GM12878 (cell line): Measurements from ENCODE around the gene MRPS5. TPM values are rescaled to one million over a fixed set of nuclear protein-coding genes. Genes with fewer than 3 reads are reported as not detected.

Source experiments
- ATAC-seq: fragments of 200-7000 bp; cut with Tn5 transposase; 3 replicates; pipeline ENCODE4 v1.9.1; 2020; ENCODE audit warnings: mild to moderate bottlenecking, moderate library complexity
- BruUV-seq: library from RNA; stranded (reverse); fragments of 400-500 nt; replicated peaks from 2 replicates; lab custom pipeline; 2021; lab: Mats Ljungman, UMichigan
- CTCF ChIA-PET: fragments of 300-600 bp; sonication (Branson Sonifier 250); formaldehyde crosslinking; extraction: SDS; loops from one replicate; lab custom pipeline; 2021; ENCODE audit warnings: inconsistent platforms; lab: Yijun Ruan, JAX
- POLR2A ChIA-PET: fragments of 350-600 bp; formaldehyde crosslinking; extraction: SDS; loops from one replicate; lab custom pipeline; 2021; ENCODE audit warnings: inconsistent platforms; lab: Charles Lee
- RAD21 ChIA-PET: fragments of 300-600 bp; sonication (Branson Sonifier 250); formaldehyde crosslinking; loops from one replicate; lab custom pipeline; 2023; ENCODE audit warnings: antibody characterized with exemption; ENCODE audit not compliant: unreplicated experiment; lab: Charles Lee
- SMC1A ChIA-PET: fragments of 300-600 bp; sonication (Branson Sonifier 250); formaldehyde crosslinking; loops from one replicate; lab custom pipeline; 2023; ENCODE audit not compliant: unreplicated experiment, uncharacterized antibody; lab: Charles Lee
- DNase-seq: peaks from one replicate; pipeline ENCODE4 v3.0.0-alpha.2; 2011; ENCODE audit warnings: low read depth, low spot score
- FAIRE-seq: peaks from 3 replicates; lab custom pipeline; 2011; peaks lifted over from hg19 to GRCh38; lab: Jason Lieb, UNC
- H2AFZ ChIP-seq: 2 replicates; pipeline ENCODE4 v1.6.0; 2011; ENCODE audit warnings: low read depth, low read length, control low read depth; ENCODE audit not compliant: control insufficient read depth
- H3K27ac ChIP-seq: 2 replicates; pipeline ENCODE4 v1.5.1; 2011; ENCODE audit warnings: control low read depth; ENCODE audit not compliant: control insufficient read depth, insufficient read depth
- H3K27me3 ChIP-seq, 2 experiments: replicated peaks in 1 of 2; 2 replicates each; pipeline versions ENCODE4 v1.6.0 to v1.6.1; 2011; ENCODE audit warnings: low read length in 1 of 2; ENCODE audit not compliant: control insufficient read depth in 2 of 2, insufficient read depth in 2 of 2
- H3K36me3 ChIP-seq, 2 experiments: 2 replicates each; pipeline ENCODE4 v1.5.1; 2011; ENCODE audit warnings: low read length in 1 of 2; ENCODE audit not compliant: control insufficient read depth in 2 of 2, insufficient read depth in 2 of 2
- H3K4me1 ChIP-seq: 2 replicates; pipeline ENCODE4 v1.6.1; 2011; ENCODE audit warnings: mild to moderate bottlenecking, low read length, moderate library complexity, mixed read lengths; ENCODE audit not compliant: control insufficient read depth, insufficient read depth
- H3K4me2 ChIP-seq: 2 replicates; pipeline ENCODE4 v1.6.0; 2011; ENCODE audit warnings: control low read depth; ENCODE audit not compliant: control insufficient read depth, insufficient read depth
- H3K4me3 ChIP-seq: fragments of 200-600 bp; sonication (generic); 2 replicates; pipeline ENCODE4 v1.5.1; 2016
- H3K79me2 ChIP-seq: 2 replicates; pipeline ENCODE4 v1.6.0; 2011; ENCODE audit warnings: low read length; ENCODE audit not compliant: control insufficient read depth, insufficient read depth
- H3K9ac ChIP-seq: 2 replicates; pipeline ENCODE4 v1.8.0; 2011; ENCODE audit warnings: low read length, control low read depth, mixed read lengths; ENCODE audit not compliant: control insufficient read depth, insufficient read depth
- H3K9me3 ChIP-seq: replicated peaks from 3 replicates; pipeline ENCODE4 v1.5.1; 2011; ENCODE audit warnings: mild to moderate bottlenecking, low read length; ENCODE audit not compliant: control insufficient read depth, insufficient read depth
- H4K20me1 ChIP-seq: 2 replicates; pipeline ENCODE4 v1.6.0; 2011; ENCODE audit not compliant: control insufficient read depth, insufficient read depth
- ASH2L ChIP-seq: fragments of 300-600, 200-600 bp; sonication (generic); IDR thresholded peaks from 2 replicates; pipeline ENCODE4 v1.6.1; 2017; ENCODE audit warnings: low read depth, mild to moderate bottlenecking, borderline replicate concordance
- ATF7 ChIP-seq: fragments of 450-650 bp; IDR thresholded peaks from 2 replicates; pipeline ENCODE4 v1.6.1; 2016; ENCODE audit warnings: low read depth, mild to moderate bottlenecking
- CHD1 ChIP-seq: IDR thresholded peaks from 2 replicates; pipeline ENCODE4 v1.6.1; 2012; ENCODE audit warnings: low read depth, low read length, improper control_type of control experiment
- CHD4 ChIP-seq: fragments of 200-600 bp; sonication (generic); IDR thresholded peaks from 2 replicates; pipeline ENCODE4 v1.6.1; 2016; ENCODE audit warnings: mild to moderate bottlenecking
- CREB1 ChIP-seq: IDR thresholded peaks from 2 replicates; pipeline ENCODE4 v1.6.1; 2012; ENCODE audit warnings: low read depth, mild to moderate bottlenecking, inconsistent platforms
- DPF2 ChIP-seq: fragments of 450-650 bp; IDR thresholded peaks from 2 replicates; pipeline ENCODE4 v1.6.1; 2017; ENCODE audit warnings: mild to moderate bottlenecking
- IKZF2 ChIP-seq, 2 experiments: fragments of 450-650 bp; IDR thresholded peaks; 2 replicates each; pipeline ENCODE4 v1.6.1; 2017; ENCODE audit warnings: mild to moderate bottlenecking in 2 of 2, moderate library complexity in 2 of 2
- JUNB ChIP-seq: IDR thresholded peaks from 2 replicates; pipeline ENCODE4 v1.6.1; 2016; ENCODE audit warnings: antibody characterized with exemption, mild to moderate bottlenecking
- MEF2B ChIP-seq: fragments of 450-650 bp; IDR thresholded peaks from 2 replicates; pipeline ENCODE4 v1.6.1; 2018; ENCODE audit warnings: mild to moderate bottlenecking, moderate library complexity; ENCODE audit not compliant: partially characterized antibody, poor library complexity, severe bottlenecking
- MXI1 ChIP-seq: fragments of 150-350 bp; IDR thresholded peaks from 2 replicates; pipeline ENCODE4 v1.6.1; 2011; ENCODE audit warnings: low read depth, mild to moderate bottlenecking, inconsistent platforms, low read length, improper control_type of control experiment
- NRF1 ChIP-seq: conservative IDR thresholded peaks from 2 replicates; pipeline ENCODE4 v1.6.1; 2011; ENCODE audit warnings: mild to moderate bottlenecking, low read depth, low read length, improper control_type of control experiment
- RBBP5 ChIP-seq: fragments of 200-600 bp; sonication (generic); conservative IDR thresholded peaks from 2 replicates; pipeline ENCODE4 v1.6.1; 2016
- SREBF2 ChIP-seq: IDR thresholded peaks from 2 replicates; pipeline ENCODE4 v1.6.1; 2012; ENCODE audit warnings: mild to moderate bottlenecking, low read length
- STAT1 ChIP-seq: fragments of 450-650 bp; conservative IDR thresholded peaks from 2 replicates; pipeline ENCODE4 v1.6.1; 2014; ENCODE audit warnings: antibody characterized with exemption, mild to moderate bottlenecking
- TCF3 ChIP-seq: IDR thresholded peaks from 2 replicates; pipeline ENCODE4 v1.6.1; 2012; ENCODE audit warnings: low read depth, mild to moderate bottlenecking, low read length, borderline replicate concordance; ENCODE audit not compliant: insufficient read depth
- USF1 ChIP-seq: IDR thresholded peaks from 2 replicates; pipeline ENCODE4 v1.6.1; 2011; ENCODE audit warnings: borderline replicate concordance, low read depth, mild to moderate bottlenecking, moderate library complexity, mixed read lengths, low read length; ENCODE audit not compliant: insufficient read depth; ENCODE audit errors: extremely low read length
- YY1 ChIP-seq: IDR thresholded peaks from 2 replicates; pipeline ENCODE4 v1.6.1; 2011; ENCODE audit warnings: low read depth, mild to moderate bottlenecking, low read length
- ZSCAN29 ChIP-seq: fragments of 450-650 bp; IDR thresholded peaks from 2 replicates; pipeline ENCODE4 v1.6.1; 2017; ENCODE audit warnings: mild to moderate bottlenecking, moderate library complexity
- WGBS: methylation state at CpG from one replicate; pipeline ENCODE4 v1.1.6; 2016; ENCODE audit warnings: low lambda C conversion rate; ENCODE audit not compliant: insufficient replicate concordance, insufficient coverage; ENCODE audit errors: missing lambda C conversion rate; 5-methylcytosine and 5-hydroxymethylcytosine counted together
- in situ Hi-C: fragments of 300-500 bp; cut with MboI; formaldehyde crosslinking; loops from 9 replicates; pipeline ENCODE4 v1.14.3; 2018; ENCODE audit warnings: mixed read lengths
- intact Hi-C: fragments of 100-400 bp; cut with micrococcal nuclease; formaldehyde crosslinking; loops from one replicate; pipeline ENCODE4 v1.14.2; 2022; ENCODE audit not compliant: unreplicated experiment
- polyA plus RNA-seq, 11 experiments: library from polyadenylated mRNA; depleted of rRNA in 4 of 11; unstranded in 6 of 11; stranded (reverse) in 5 of 11; fragments of >200 nt; fragmentation: Nextera tagmentation in 4 of 11; fragmentation: Illumina TruSeq in 1 of 11; extraction: Ambion mirVana in 4 of 11; extraction: Trizol in 1 of 11; gene quantifications; 1 replicate in 1 of 11; 2 replicates in 10 of 11; pipeline versions ENCODE4 v1.2.1 to v1.2.3, GENCODE V29; 2011 to 2016; ENCODE audit warnings: inconsistent platforms in 2 of 11, missing spikeins in 2 of 11, low read depth in 1 of 11
- total RNA-seq, 4 experiments: library from RNA; depleted of rRNA in 3 of 4; stranded (reverse); fragments of >200 nt in 3 of 4; fragmentation: Illumina TruSeq in 1 of 4; extraction: Trizol in 1 of 4; gene quantifications; 2 replicates each; pipeline versions ENCODE4 v1.2.1 to v1.2.3, GENCODE V29; 2013 to 2021
- TF ChIP-seq, protein P1 (sequence below): fragments of 450-650 bp; formaldehyde crosslinking; IDR thresholded peaks from 2 replicates; pipeline ENCODE4 v1.4.0; 2022; ENCODE audit warnings: mild to moderate bottlenecking, moderate library complexity

The MRPS5 gene
- total and polyA plus RNA-seq, 10 of the 15 experiments (the other 5 are each of a cell fraction or from before 2014, with no cell fraction given), result 54.8 to 93.0 (median 76.3) TPM

GRCh38 chr2:95138702-95139101 lies 17.1 kb upstream of the MRPS5 start:
- POLR2A ChIA-PET, result no interaction called here

GRCh38 chr2:95122197-95122551 lies 566 bp upstream of the MRPS5 start:
- ChIA-PET RAD21 (interaction anchor here (0.8 to 4.2 kb wide), 4 partner anchors 36 to 46 kb away, joined by 3 to 17 read pairs (median 10); partner anchors contain the start of genes ZNF2 and ZNF514), CTCF (interaction anchor here (0.9 to 11.8 kb wide), 8 partner anchors 14 to 99 kb away, joined by 3 to 111 read pairs (median 3); partner anchors contain the start of genes ZNF2 and ZNF514), SMC1A (interaction anchor here (0.8 to 2.3 kb wide), 4 partner anchors 43 to 100 kb away, joined by 4 to 5 read pairs (median 4); partner anchors contain the start of gene ZNF2), POLR2A (interaction anchor here (0.8 to 2.1 kb wide), 4 partner anchors 37 to 44 kb away, joined by 3 to 8 read pairs (median 4); partner anchors contain the start of gene ZNF514)
- DNase-seq (peak; percentile 5), ATAC-seq (no peak; the same call in 2 of the 3 replicates), FAIRE-seq (no peak)
- H3K4me3 ChIP-seq, result peak overlapping the region; percentile 93
- peak overlapping the region; percentile 94 for H3K4me2 ChIP-seq
- H3K27me3 ChIP-seq, result no peaks in the 10 kb centered on the region
- H3K79me2 ChIP-seq, result peaks cover 41% of the 10 kb centered on the region
- peak overlapping the region; percentile 99 for H2AFZ ChIP-seq
- H3K9ac ChIP-seq, result peak overlapping the region; percentile 96
- in situ Hi-C loops (no loop called here), intact Hi-C loops (loop anchor here (2.0 kb wide), 2 partner anchors 43 to 85 kb away; partner anchors contain the start of genes ZNF2 and ZNF892)
- H3K4me1 ChIP-seq, result peaks cover 16% of the 10 kb centered on the region
- H4K20me1 ChIP-seq, result peaks cover 2% of the 10 kb centered on the region; the same call in 1 of the 2 replicates
- H3K36me3 ChIP-seq, result no peaks in the 10 kb centered on the region
- no peak overlapping the region for H3K27ac ChIP-seq
- 11% methylated on average over 5 of the region's 5 CpGs for WGBS
- H3K9me3 ChIP-seq, result no peaks in the 10 kb centered on the region; the same call in 2 of the 3 replicates
- BruUV-seq, result no TSS peak
- no peak for TF ChIP-seq ASH2L
- TF ChIP-seq STAT1, result no peak
- TF ChIP-seq DPF2, result no peak
- TF ChIP-seq, protein P1, sequence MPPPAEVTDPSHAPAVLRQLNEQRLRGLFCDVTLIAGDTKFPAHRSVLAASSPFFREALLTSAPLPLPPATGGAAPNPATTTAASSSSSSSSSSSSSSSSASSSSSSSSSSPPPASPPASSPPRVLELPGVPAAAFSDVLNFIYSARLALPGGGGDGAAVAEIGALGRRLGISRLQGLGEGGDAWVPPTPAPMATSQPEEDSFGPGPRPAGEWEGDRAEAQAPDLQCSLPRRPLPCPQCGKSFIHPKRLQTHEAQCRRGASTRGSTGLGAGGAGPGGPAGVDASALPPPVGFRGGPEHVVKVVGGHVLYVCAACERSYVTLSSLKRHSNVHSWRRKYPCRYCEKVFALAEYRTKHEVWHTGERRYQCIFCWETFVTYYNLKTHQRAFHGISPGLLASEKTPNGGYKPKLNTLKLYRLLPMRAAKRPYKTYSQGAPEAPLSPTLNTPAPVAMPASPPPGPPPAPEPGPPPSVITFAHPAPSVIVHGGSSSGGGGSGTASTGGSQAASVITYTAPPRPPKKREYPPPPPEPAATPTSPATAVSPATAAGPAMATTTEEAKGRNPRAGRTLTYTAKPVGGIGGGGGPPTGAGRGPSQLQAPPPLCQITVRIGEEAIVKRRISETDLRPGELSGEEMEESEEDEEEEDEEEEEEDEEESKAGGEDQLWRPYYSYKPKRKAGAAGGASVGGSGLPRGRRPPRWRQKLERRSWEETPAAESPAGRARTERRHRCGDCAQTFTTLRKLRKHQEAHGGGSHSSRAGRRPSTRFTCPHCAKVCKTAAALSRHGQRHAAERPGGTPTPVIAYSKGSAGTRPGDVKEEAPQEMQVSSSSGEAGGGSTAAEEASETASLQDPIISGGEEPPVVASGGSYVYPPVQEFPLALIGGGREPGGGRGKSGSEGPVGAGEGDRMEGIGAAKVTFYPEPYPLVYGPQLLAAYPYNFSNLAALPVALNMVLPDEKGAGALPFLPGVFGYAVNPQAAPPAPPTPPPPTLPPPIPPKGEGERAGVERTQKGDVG (CRISPR knock-in tag), result no peak
- TF ChIP-seq CREB1, result no peak
- no peak for TF ChIP-seq SREBF2
- no peak for TF ChIP-seq NRF1
- TF ChIP-seq IKZF2 (IDR thresholded peaks at IDR 0.05), result no peak
- TF ChIP-seq RBBP5, result no peak
- TF ChIP-seq CHD4, result no peak
- no peak for TF ChIP-seq USF1

More at GRCh38 chr2:95138702-95139101, 17.1 kb upstream of the MRPS5 start:
- no peaks in the 10 kb centered on the region for H3K36me3 ChIP-seq
- no peak overlapping the region for H3K4me3 ChIP-seq
- H3K27ac ChIP-seq, result no peak overlapping the region
- H3K4me1 ChIP-seq, result no peaks in the 10 kb centered on the region
- no peak for FAIRE-seq
- H2AFZ ChIP-seq, result no peak overlapping the region
- H3K9ac ChIP-seq, result no peak overlapping the region
- CTCF ChIA-PET, result no interaction called here
- in situ Hi-C loops (no loop called here), intact Hi-C loops (no loop called here)
- H3K4me2 ChIP-seq, result no peak overlapping the region
- H3K9me3 ChIP-seq, result peaks cover 7% of the 10 kb centered on the region; the same call in 2 of the 3 replicates
- WGBS, result 0% methylated on average over 1 of the region's 1 CpG
- no peak for DNase-seq
- no peaks in the 10 kb centered on the region for H3K79me2 ChIP-seq
- SMC1A ChIA-PET, result no interaction called here
- no TSS peak for BruUV-seq
- TF ChIP-seq CHD1 (no peak), ZSCAN29 (no peak), NRF1 (no peak), MXI1 (no peak), TCF3 (no peak), YY1 (no peak), MEF2B (no peak), ATF7 (no peak), JUNB (no peak)
- ATAC-seq, result no peak
- RAD21 ChIA-PET, result no interaction called here
- H3K27me3 ChIP-seq, result no peaks in the 10 kb centered on the region
- no peaks in the 10 kb centered on the region for H4K20me1 ChIP-seq
